Measurements from ENCODE around the gene FTSJ3.

Gene FTSJ3

DNA sequence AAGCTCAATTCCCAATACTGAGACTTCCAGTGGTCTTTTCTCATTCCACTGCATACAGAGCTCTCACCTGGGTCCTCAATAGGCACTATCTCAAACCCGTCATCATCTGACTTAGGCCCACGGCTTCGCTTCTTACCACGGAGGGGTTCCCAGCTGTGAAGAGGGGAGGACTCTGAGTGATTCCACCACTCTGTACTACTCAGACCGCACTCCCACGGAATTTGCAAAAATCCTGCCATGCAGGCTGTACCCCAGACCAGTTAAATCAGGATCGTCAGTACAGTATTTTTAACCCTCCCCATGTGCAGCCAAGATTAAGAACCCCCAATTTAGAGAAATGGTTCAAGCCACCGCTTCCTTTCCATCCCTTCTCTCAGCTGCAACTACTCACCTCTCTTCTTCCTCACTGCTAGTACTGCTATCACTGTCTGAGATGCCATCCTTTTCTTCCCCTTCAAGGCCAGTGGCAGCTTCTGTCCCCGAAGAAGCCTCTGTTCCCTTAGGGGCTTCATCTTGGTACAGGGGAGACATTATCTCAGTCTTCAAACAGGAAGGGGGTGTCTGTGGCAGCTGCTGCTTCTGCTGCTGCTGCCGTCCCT, 6.4 kb downstream of the FTSJ3 start:
- TF ChIP-seq, protein P1, sequence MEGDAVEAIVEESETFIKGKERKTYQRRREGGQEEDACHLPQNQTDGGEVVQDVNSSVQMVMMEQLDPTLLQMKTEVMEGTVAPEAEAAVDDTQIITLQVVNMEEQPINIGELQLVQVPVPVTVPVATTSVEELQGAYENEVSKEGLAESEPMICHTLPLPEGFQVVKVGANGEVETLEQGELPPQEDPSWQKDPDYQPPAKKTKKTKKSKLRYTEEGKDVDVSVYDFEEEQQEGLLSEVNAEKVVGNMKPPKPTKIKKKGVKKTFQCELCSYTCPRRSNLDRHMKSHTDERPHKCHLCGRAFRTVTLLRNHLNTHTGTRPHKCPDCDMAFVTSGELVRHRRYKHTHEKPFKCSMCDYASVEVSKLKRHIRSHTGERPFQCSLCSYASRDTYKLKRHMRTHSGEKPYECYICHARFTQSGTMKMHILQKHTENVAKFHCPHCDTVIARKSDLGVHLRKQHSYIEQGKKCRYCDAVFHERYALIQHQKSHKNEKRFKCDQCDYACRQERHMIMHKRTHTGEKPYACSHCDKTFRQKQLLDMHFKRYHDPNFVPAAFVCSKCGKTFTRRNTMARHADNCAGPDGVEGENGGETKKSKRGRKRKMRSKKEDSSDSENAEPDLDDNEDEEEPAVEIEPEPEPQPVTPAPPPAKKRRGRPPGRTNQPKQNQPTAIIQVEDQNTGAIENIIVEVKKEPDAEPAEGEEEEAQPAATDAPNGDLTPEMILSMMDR (IDR thresholded peaks at IDR 0.05): no peak
- TF ChIP-seq ZFX (IDR thresholded peaks at IDR 0.05; ENCODE audit: borderline replicate concordance): no peak
- no peak overlapping the region for H3K27ac ChIP-seq

DNA sequence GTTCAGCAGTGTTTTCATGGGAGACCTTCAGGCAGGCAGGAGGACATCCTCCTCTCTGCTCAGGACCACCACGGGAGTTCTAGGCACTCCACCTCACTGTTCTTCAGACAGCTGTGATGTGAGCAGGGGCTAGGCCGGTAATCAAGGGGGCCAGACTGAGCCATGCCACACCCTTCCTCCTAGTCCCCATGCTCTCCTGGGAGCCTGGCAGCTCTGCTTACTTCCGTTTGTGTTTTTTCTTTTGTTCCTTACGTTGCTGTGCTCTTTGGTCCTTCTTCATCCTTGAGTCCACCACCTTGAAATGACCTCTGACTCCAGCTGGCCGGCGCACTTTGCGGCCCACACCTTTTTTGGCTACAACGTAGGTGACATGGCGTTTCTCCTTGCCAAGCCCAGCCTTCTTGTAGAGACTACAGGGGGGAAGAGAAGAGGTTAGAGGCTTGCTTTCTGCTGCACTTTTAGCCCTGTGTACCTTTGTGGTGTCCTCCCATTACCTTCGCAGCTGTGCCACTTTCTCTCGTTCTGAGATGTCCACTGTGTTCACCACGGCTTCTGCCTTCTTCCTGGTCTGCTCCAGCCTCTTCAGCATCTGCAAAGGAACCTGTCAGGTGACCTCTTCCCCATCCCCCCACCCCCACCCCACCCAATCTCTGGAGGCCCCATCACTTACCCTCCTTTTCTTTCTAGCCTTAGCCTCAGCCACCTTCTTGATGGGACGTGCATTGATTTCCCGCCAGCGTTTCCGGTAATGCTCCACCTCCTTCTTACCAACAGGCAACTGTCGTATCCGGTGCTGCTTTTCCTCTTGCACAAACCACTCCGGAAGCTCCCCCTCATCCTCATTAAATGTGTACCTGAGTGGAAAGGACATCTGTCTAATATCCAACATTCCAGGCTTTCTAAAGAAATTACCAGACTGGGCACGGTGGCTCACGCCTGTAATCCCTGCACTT, 7.6 kb downstream of the FTSJ3 start:
- TF ChIP-seq, protein P1 (IDR thresholded peaks at IDR 0.05): no peak
- TF ChIP-seq ZFX (IDR thresholded peaks at IDR 0.05; ENCODE audit: borderline replicate concordance): no peak

DNA sequence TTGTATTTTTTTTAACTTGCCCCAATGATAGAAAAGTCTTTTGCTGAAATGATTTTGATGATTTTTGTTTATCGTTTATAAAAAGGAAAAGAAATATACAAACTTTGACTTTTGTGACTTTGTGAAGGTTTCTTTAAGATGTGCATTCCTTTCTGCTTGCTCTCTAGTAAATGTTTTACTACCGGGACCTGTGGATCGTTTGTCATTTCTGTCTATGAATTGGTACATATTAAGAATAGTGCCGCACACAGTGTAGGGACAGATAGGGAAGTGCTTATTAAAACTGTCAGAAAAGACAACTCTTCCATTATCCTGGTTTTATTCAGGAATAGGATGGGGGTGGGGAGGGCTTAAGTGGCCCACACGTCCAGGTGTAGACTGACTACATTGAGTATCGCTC, 8.3 kb downstream of the FTSJ3 start:
- 0 out of 2 replicates have a peak overlapping the region, but pooled peaks have one; percentile 10 for H3K27ac ChIP-seq
- TF ChIP-seq, protein P1 (IDR thresholded peaks at IDR 0.05): no peak
- no peak for TF ChIP-seq ZFX (IDR thresholded peaks at IDR 0.05; ENCODE audit: borderline replicate concordance)

More for the DNA sequence above, 7.6 kb downstream of the FTSJ3 start:
- 0 out of 2 replicates have a peak overlapping the region, but pooled peaks have one; percentile 10 for H3K27ac ChIP-seq

- TF ChIP-seq ZFX (IDR thresholded peaks at IDR 0.05; ENCODE audit: borderline replicate concordance): no peak
- TF ChIP-seq, protein P1 (IDR thresholded peaks at IDR 0.05): no peak
- H3K27ac ChIP-seq: no peak overlapping the region
Observed at GRCh38 chr17:63817736-63818385, 9.6 kb downstream of the FTSJ3 start.

DNA sequence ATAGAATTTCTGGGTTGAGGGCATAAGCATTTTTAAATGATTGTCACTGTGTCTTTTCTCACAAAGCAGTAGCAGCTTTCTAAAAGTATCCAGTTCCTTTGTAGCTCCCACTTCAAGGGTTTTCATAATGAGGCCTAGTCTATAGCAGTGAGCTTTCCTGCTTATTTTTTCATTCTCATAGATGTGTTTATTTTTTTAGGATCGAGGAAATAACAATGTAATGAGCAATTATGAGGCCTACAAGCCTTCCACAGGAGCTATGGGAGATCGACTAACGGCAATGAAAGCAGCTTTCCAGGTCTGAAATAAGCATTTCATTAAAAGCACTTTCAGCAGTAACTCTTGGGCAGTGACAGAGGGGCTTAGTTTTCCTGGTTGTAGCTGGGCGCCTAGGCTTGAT, 10.8 kb downstream of the FTSJ3 start:
- H3K27ac ChIP-seq: no peak overlapping the region
- TF ChIP-seq, protein P1 (IDR thresholded peaks at IDR 0.05): no peak
- TF ChIP-seq ZFX (IDR thresholded peaks at IDR 0.05; ENCODE audit: borderline replicate concordance): no peak

- TF ChIP-seq, protein P1 (IDR thresholded peaks at IDR 0.05): no peak
- TF ChIP-seq ZFX (IDR thresholded peaks at IDR 0.05; ENCODE audit: borderline replicate concordance): no peak
- no peak overlapping the region for H3K27ac ChIP-seq
Observed at GRCh38 chr17:63816123-63816522, 11.3 kb downstream of the FTSJ3 start.

Measured in 22Rv1 (cell line).